Kidney (tissue), 14 donors: Measurements from ENCODE around the gene CNTROB. TPM values are rescaled to one million over a fixed set of nuclear protein-coding genes. Genes with fewer than 3 reads are reported as not detected.
A peak's percentile ranks its signal among the peaks of the same experiment; 100 is the strongest.

Experiments used
- DNase-seq, 5 donors: peaks; one replicate each; pipeline ENCODE4 v3.0.0-alpha.2; 2013 to 2020
- FAIRE-seq: peaks from 2 replicates; lab custom pipeline; 2012; peaks lifted over from hg19 to GRCh38; lab: Jason Lieb, UNC
- H3K27ac ChIP-seq, 2 donors: one replicate each; pipeline ENCODE4 v1.7.0; 2013; ENCODE audit warnings: low read depth in 2 of 2, low read length in 2 of 2, inconsistent platforms in 1 of 2
- H3K27me3 ChIP-seq: one replicate; pipeline ENCODE4 v1.7.1; 2013; ENCODE audit warnings: low read length, inconsistent platforms; ENCODE audit not compliant: control insufficient read depth, insufficient read depth
- H3K36me3 ChIP-seq, 3 donors: one replicate each; pipeline versions ENCODE4 v1.7.0 to v1.7.1; 2013; ENCODE audit warnings: low read length in 3 of 3, control low read depth in 1 of 3, inconsistent platforms in 1 of 3; ENCODE audit not compliant: insufficient read depth in 3 of 3, control insufficient read depth in 2 of 3
- H3K4me1 ChIP-seq, 3 donors: one replicate each; pipeline versions ENCODE4 v1.7.0 to v1.7.1; 2013; ENCODE audit warnings: low read length in 3 of 3, inconsistent platforms in 1 of 3, low read depth in 1 of 3; ENCODE audit not compliant: control insufficient read depth in 2 of 3, insufficient read depth in 2 of 3
- H3K4me3 ChIP-seq, 3 donors: one replicate each; pipeline versions ENCODE4 v1.7.0 to v1.8.1; 2013; ENCODE audit warnings: low read length in 3 of 3, control low read depth in 1 of 3, inconsistent platforms in 1 of 3
- H3K9ac ChIP-seq, 3 donors: one replicate each; pipeline versions ENCODE4 v1.7.0 to v1.7.1; 2013; ENCODE audit warnings: low read length in 3 of 3, control low read depth in 1 of 3, inconsistent platforms in 1 of 3
- H3K9me3 ChIP-seq, 3 donors: one replicate each; pipeline versions ENCODE4 v1.7.0 to v1.7.1; 2013; ENCODE audit warnings: low read length in 3 of 3, control low read depth in 1 of 3, inconsistent platforms in 1 of 3; ENCODE audit not compliant: control insufficient read depth in 2 of 3, insufficient read depth in 1 of 3
- intact Hi-C: fragments of 100-400 bp; cut with DNase I; formaldehyde crosslinking; loops from one replicate; pipeline ENCODE4 v1.11.1; 2022
- polyA plus RNA-seq: library from polyadenylated mRNA; stranded (reverse); fragments of 350-450 nt; fragmentation: Illumina TruSeq; extraction: RNeasy Lipid Tissue Mini Kit (QIAGEN cat#74804); gene quantifications from one replicate; pipeline ENCODE4 v1.2.3, GENCODE V29; 2014; ENCODE audit warnings: low read depth, low replicate concordance; ENCODE audit not compliant: insufficient read depth
- total RNA-seq: library from RNA; stranded (reverse); fragmentation: NEBNext Ultra II Directional; extraction: Animal tissue kit (Norgen Biotek cat#: 25700); gene quantifications from one replicate; pipeline ENCODE4 v1.2.1, GENCODE V29; 2021
- TF ChIP-seq, protein P1 (sequence below): IDR thresholded peaks from 3 replicates; pipeline ENCODE4 v1.5.1; 2012; ENCODE audit warnings: mild to moderate bottlenecking, moderate library complexity, borderline replicate concordance; ENCODE audit not compliant: insufficient read depth; ENCODE audit errors: extremely low read depth
- donor health status: control.
- donor health status: control.
- donor health status: control.
- donor health status: control.
- donor health status: control.
- donor health status: DM: yes; HTN: yes; CAD: no.
- donor health status: Normal renal cell carcinoma (clear cell type).

CNTROB gene
- total and polyA plus RNA-seq, 2 donors from 2014 or later, result 11.6 to 27.5 TPM

DNA sequence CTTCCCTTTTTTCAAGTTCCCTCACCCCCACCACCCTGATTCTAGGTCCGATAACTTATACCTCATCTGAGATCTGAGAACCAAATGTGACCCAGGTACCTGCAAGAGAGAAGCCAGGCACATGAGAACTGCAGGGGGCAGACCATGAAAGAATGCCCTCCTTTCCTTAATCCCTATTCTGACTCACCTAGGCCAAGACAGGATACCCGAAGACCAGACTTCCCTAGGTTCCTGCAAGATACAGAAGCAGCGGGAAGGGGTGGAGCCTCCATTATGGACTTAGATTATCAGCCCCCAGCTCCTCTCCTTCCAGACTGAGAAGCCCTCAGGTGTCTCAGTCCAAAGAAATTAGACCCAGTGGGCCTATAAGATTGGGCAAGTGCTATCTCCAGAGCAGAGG is 4.4 kb upstream of the CNTROB start:
- intact Hi-C loops, result no loop called here
- TF ChIP-seq, protein P1, sequence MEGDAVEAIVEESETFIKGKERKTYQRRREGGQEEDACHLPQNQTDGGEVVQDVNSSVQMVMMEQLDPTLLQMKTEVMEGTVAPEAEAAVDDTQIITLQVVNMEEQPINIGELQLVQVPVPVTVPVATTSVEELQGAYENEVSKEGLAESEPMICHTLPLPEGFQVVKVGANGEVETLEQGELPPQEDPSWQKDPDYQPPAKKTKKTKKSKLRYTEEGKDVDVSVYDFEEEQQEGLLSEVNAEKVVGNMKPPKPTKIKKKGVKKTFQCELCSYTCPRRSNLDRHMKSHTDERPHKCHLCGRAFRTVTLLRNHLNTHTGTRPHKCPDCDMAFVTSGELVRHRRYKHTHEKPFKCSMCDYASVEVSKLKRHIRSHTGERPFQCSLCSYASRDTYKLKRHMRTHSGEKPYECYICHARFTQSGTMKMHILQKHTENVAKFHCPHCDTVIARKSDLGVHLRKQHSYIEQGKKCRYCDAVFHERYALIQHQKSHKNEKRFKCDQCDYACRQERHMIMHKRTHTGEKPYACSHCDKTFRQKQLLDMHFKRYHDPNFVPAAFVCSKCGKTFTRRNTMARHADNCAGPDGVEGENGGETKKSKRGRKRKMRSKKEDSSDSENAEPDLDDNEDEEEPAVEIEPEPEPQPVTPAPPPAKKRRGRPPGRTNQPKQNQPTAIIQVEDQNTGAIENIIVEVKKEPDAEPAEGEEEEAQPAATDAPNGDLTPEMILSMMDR, result no peak
- FAIRE-seq, result no peak

DNA sequence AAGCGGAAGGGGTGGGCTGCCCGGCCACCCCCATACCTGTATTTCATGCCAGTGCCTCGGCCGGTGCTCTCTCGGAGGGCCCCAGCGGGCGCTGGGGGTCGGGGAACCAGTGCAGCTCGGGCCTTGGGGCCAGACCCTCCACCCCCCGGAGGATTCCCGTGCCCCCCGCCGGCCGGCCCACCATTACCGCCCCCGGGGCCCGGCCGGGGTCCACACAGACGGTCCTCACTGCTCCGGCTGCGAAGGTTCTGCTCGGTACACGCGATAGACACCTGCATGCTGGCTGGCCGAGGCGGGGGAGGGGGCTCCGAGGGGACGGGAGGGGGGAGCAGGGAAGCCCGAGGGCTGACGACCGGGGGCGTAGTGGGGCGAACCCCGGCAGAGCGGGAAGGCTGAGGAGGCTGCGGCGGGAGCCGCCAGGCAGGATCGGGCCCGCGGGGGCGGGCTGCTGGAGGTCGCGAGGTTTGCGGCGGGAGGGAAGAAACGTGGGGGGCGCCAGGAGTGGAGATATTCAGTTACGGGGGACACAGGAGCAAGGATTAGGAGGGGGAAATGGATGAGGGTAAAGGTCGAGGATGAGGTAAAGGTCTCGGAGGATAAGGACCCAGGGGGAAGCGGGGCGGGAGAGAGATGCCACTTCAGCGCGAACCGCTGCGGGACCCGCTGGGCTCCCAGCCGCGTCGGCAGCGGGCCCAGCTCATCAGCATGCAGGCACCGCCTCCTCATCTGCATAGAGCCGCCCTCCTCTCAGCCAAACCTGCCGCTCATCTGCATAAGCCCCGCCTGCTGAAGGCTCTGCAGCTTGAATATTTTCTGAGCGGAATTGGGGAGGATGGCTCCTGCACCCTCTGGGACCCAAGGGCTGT is 2.6 kb upstream of the CNTROB start, which contains the start of gene KCNAB3:
KCNAB3 (minus strand) TSS at position 699 of the 866 bp plus-strand sequence; CDS start at position 278, 421 bp downstream.
- Histone ChIP-seq H3K4me1 (peaks cover 0 to 19% (median 8%) of the 10 kb centered on the region in 3 donors), H3K27me3 (no peaks in the 10 kb centered on the region), H3K4me3 (peak within 1 kb of the TSS in 2 of 3 donors; percentile 47 to 99), H3K9ac (no peak within 1 kb of the TSS), H3K36me3 (no peaks in the 10 kb centered on the region), H3K9me3 (no peaks in the 10 kb centered on the region), H3K27ac (no peak within 1 kb of the TSS)
- DNase-seq, result peak; percentile 86 to 93 (median 90)
- no peak for FAIRE-seq
- TF ChIP-seq, protein P1, result no peak
- intact Hi-C loops, result no loop called here

More for the DNA sequence above, 4.4 kb upstream of the CNTROB start:
- DNase-seq, result no peak
- Histone ChIP-seq H3K9me3 (no peaks in the 10 kb centered on the region), H3K27ac (no peak overlapping the region), H3K36me3 (no peaks in the 10 kb centered on the region), H3K27me3 (no peaks in the 10 kb centered on the region), H3K4me1 (peaks cover under 1 to 14% (median 6%) of the 10 kb centered on the region in 3 donors), H3K4me3 (no peak overlapping the region), H3K9ac (no peak overlapping the region)

DNA sequence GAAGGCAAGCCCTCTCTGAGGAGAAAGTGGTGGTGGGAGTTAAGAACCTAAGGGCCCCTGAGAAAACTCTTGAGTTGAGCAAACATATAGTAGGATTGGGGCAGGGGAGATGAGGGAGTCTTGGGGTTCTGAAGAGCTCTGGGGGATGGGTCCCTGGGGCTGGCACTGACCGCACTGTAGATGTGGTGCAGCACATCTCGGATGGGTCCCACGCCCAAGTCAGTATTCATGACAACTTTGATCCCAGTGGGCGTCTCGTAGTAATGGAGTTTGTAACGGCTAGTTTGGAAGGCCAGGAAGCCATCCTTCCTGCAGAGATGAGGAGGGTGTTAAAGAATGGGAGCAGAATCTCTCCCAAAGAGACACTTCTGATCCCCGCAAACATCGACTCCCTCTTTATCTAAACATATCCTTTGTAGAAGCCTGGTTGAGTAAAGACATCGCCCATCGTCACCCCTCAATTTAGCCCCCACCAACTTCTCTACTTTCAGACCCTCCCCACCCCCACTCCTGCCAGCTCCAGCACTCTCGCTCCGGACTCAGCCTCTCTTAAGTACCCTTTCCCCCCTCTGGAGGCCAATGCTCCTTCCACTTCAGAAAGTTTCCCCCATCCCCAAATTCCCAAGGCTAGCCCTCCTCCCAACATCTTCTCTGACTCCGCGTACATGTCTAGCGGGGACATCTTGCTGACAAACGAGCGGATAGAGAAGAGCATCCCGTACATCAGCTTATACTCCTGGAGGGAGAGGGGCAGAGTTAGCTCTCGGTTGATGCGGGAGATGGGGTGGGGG is 970 bp upstream of the CNTROB start:
- Histone ChIP-seq H3K9me3 (no peaks in the 10 kb centered on the region), H3K27ac (peak overlapping the region in 1 of 2 donors; percentile 82), H3K27me3 (no peaks in the 10 kb centered on the region), H3K9ac (peak overlapping the region; percentile 49 to 73 (median 70)), H3K4me1 (peaks cover 0 to 19% (median 8%) of the 10 kb centered on the region in 3 donors), H3K36me3 (peaks cover 0 to 3% (median 3%) of the 10 kb centered on the region in 3 donors), H3K4me3 (peak overlapping the region; percentile 88 to 99 (median 92))
- DNase-seq (peak in 1 of 5 donors; percentile 20), FAIRE-seq (no peak)
- TF ChIP-seq, protein P1, result no peak
- intact Hi-C loops, result no loop called here
